ENCODE data around the gene ETV6.

Gene ETV6

GRCh38 chr12:11756022-11756421, 106.5 kb downstream of the ETV6 start:
- TF ChIP-seq SIN3A (IDR thresholded peaks at IDR 0.05; ENCODE audit: borderline replicate concordance, insufficient read depth, low read length) (no peak), FOXP2 (optimal IDR thresholded peaks at IDR 0.05; ENCODE audit: borderline replicate concordance, extremely low read depth, extremely low read length, insufficient read depth) (no peak), POLR2AphosphoS5 (IDR thresholded peaks at IDR 0.05; ENCODE audit: low read depth, low read length) (no peak), TAF1 (IDR thresholded peaks at IDR 0.05; ENCODE audit: borderline replicate concordance, insufficient read depth, low read length) (no peak)
- TF ChIP-seq, protein P1, sequence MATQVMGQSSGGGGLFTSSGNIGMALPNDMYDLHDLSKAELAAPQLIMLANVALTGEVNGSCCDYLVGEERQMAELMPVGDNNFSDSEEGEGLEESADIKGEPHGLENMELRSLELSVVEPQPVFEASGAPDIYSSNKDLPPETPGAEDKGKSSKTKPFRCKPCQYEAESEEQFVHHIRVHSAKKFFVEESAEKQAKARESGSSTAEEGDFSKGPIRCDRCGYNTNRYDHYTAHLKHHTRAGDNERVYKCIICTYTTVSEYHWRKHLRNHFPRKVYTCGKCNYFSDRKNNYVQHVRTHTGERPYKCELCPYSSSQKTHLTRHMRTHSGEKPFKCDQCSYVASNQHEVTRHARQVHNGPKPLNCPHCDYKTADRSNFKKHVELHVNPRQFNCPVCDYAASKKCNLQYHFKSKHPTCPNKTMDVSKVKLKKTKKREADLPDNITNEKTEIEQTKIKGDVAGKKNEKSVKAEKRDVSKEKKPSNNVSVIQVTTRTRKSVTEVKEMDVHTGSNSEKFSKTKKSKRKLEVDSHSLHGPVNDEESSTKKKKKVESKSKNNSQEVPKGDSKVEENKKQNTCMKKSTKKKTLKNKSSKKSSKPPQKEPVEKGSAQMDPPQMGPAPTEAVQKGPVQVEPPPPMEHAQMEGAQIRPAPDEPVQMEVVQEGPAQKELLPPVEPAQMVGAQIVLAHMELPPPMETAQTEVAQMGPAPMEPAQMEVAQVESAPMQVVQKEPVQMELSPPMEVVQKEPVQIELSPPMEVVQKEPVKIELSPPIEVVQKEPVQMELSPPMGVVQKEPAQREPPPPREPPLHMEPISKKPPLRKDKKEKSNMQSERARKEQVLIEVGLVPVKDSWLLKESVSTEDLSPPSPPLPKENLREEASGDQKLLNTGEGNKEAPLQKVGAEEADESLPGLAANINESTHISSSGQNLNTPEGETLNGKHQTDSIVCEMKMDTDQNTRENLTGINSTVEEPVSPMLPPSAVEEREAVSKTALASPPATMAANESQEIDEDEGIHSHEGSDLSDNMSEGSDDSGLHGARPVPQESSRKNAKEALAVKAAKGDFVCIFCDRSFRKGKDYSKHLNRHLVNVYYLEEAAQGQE (IDR thresholded peaks at IDR 0.05; ENCODE audit: insufficient read depth in 1 of 2, low read depth in 2 of 2, low read length in 2 of 2) = no peak

- TF ChIP-seq, protein P1 (IDR thresholded peaks at IDR 0.05; ENCODE audit: insufficient read depth in 1 of 2, low read depth in 2 of 2, low read length in 2 of 2) = no peak
- TF ChIP-seq POLR2AphosphoS5 (IDR thresholded peaks at IDR 0.05; ENCODE audit: low read depth, low read length) (no peak), TAF1 (IDR thresholded peaks at IDR 0.05; ENCODE audit: borderline replicate concordance, insufficient read depth, low read length) (no peak), FOXP2 (optimal IDR thresholded peaks at IDR 0.05; ENCODE audit: borderline replicate concordance, extremely low read depth, extremely low read length, insufficient read depth) (no peak), SIN3A (IDR thresholded peaks at IDR 0.05; ENCODE audit: borderline replicate concordance, insufficient read depth, low read length) (no peak)
Measured at GRCh38 chr12:11756523-11756922, 107.0 kb downstream of the ETV6 start.

DNA sequence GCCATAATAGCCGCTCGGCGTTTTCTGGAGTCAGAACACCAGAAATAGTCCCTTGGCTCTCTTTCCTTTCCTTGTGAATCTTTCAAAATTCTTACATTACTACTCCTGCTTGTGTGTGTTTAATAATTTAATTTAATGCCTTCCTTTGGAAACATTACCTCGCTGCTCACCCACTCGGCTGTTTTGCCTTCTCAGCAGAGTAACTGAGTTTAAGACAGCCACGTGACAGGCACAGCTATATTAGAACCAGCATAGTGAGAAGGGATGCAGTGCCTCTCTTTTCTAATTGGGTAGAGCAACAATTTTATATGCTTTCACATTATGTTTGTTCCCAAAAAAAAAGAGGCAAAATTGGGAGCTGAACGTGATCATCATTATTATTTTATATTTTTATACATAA, 107.6 kb downstream of the ETV6 start:
- TF ChIP-seq, protein P1 (IDR thresholded peaks at IDR 0.05; ENCODE audit: insufficient read depth in 1 of 2, low read depth in 2 of 2, low read length in 2 of 2) = no peak
- TF ChIP-seq POLR2AphosphoS5 (IDR thresholded peaks at IDR 0.05; ENCODE audit: low read depth, low read length) (no peak), FOXP2 (optimal IDR thresholded peaks at IDR 0.05; ENCODE audit: borderline replicate concordance, extremely low read depth, extremely low read length, insufficient read depth) (no peak)

- TF ChIP-seq TAF1 (IDR thresholded peaks at IDR 0.05; ENCODE audit: borderline replicate concordance, insufficient read depth, low read length) (no peak), SIN3A (IDR thresholded peaks at IDR 0.05; ENCODE audit: borderline replicate concordance, insufficient read depth, low read length) (no peak), POLR2AphosphoS5 (IDR thresholded peaks at IDR 0.05; ENCODE audit: low read depth, low read length) (no peak), FOXP2 (optimal IDR thresholded peaks at IDR 0.05; ENCODE audit: borderline replicate concordance, extremely low read depth, extremely low read length, insufficient read depth) (no peak)
- TF ChIP-seq, protein P1 (IDR thresholded peaks at IDR 0.05; ENCODE audit: insufficient read depth in 1 of 2, low read depth in 2 of 2, low read length in 2 of 2) = no peak
Measured at GRCh38 chr12:11757531-11757930, 108.1 kb downstream of the ETV6 start.

DNA sequence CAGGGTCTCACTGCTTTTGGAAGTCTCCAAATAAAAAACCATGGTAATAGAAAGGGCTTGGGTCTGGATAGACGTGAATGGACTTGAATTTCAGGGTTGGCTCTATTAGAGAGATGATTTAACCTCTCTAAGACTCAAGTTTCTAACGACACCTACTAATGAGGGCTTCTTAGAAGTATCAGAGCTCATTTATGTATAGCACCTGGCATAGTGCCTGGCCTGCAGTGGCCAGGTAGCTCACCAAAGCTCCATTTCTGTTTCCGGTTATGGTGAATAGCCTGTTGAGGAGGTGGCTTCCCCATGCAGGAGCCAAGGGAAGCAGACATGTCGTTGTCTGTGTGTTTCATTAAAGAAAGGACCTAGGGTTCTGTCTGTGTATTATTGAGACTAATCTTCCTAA, 108.6 kb downstream of the ETV6 start:
- TF ChIP-seq POLR2AphosphoS5 (IDR thresholded peaks at IDR 0.05; ENCODE audit: low read depth, low read length) = no peak
- TF ChIP-seq TAF1 (IDR thresholded peaks at IDR 0.05; ENCODE audit: borderline replicate concordance, insufficient read depth, low read length) = no peak
- TF ChIP-seq, protein P1 (IDR thresholded peaks at IDR 0.05; ENCODE audit: insufficient read depth in 1 of 2, low read depth in 2 of 2, low read length in 2 of 2) = no peak
- TF ChIP-seq SIN3A (IDR thresholded peaks at IDR 0.05; ENCODE audit: borderline replicate concordance, insufficient read depth, low read length) = no peak
- no peak for TF ChIP-seq FOXP2 (optimal IDR thresholded peaks at IDR 0.05; ENCODE audit: borderline replicate concordance, extremely low read depth, extremely low read length, insufficient read depth)
